GM23338 (cell line): ENCODE results near the gene PPFIA1. TPM values are rescaled to one million over a fixed set of nuclear protein-coding genes. Genes with fewer than 3 reads are reported as not detected.

Experiments
- ATAC-seq: fragments of 200-7000 bp; cut with Tn5 transposase; 3 replicates; pipeline ENCODE4 v1.9.1; 2020
- DNase-seq: peaks from one replicate; pipeline ENCODE4 v3.0.0-alpha.2; 2015; ENCODE audit warnings: low spot score
- H2AFZ ChIP-seq: fragments of 200-600 bp; sonication (generic); 2 replicates; pipeline ENCODE4 v1.8.0; 2016; ENCODE audit warnings: antibody characterized with exemption, mild to moderate bottlenecking, moderate library complexity
- H3F3A ChIP-seq: fragments of 200-600 bp; sonication (generic); replicated peaks from 2 replicates; pipeline ENCODE4 v1.8.0; 2017; ENCODE audit warnings: antibody characterized with exemption, mixed run types, low read depth
- H3K27ac ChIP-seq: fragments of 200-600 bp; sonication (generic); 2 replicates; pipeline ENCODE4 v1.6.1; 2016; ENCODE audit warnings: low read depth
- H3K27me3 ChIP-seq: fragments of 200-600 bp; sonication (generic); 2 replicates; pipeline ENCODE4 v1.8.0; 2016; ENCODE audit warnings: mild to moderate bottlenecking, mixed run types, moderate library complexity; ENCODE audit not compliant: insufficient read depth
- H3K36me3 ChIP-seq: fragments of 200-600 bp; sonication (generic); 2 replicates; pipeline ENCODE4 v1.8.0; 2016; ENCODE audit warnings: mild to moderate bottlenecking; ENCODE audit not compliant: insufficient read depth
- H3K4me1 ChIP-seq: fragments of 200-600 bp; sonication (generic); 2 replicates; pipeline ENCODE4 v1.8.0; 2016; ENCODE audit warnings: mild to moderate bottlenecking, moderate library complexity; ENCODE audit not compliant: insufficient read depth
- H3K4me2 ChIP-seq: fragments of 200-600 bp; sonication (generic); 2 replicates; pipeline ENCODE4 v1.7.1; 2017; ENCODE audit warnings: mixed run types
- H3K4me3 ChIP-seq: fragments of 200-600 bp; sonication (generic); 2 replicates; pipeline ENCODE4 v1.6.1; 2016; ENCODE audit warnings: mixed run types
- H3K79me2 ChIP-seq: fragments of 200-600 bp; sonication (generic); replicated peaks from 2 replicates; pipeline ENCODE4 v1.8.0; 2017; ENCODE audit warnings: mild to moderate bottlenecking; ENCODE audit not compliant: insufficient read depth
- H3K9me2 ChIP-seq: fragments of 200-600 bp; sonication (generic); 2 replicates; pipeline ENCODE4 v1.8.0; 2017; ENCODE audit not compliant: insufficient read depth
- H4K20me1 ChIP-seq: fragments of 200-600 bp; sonication (generic); replicated peaks from 2 replicates; pipeline ENCODE4 v1.8.0; 2017; ENCODE audit warnings: mild to moderate bottlenecking; ENCODE audit not compliant: insufficient read depth
- H3K27ac Mint-ChIP-seq: 2 replicates; pipeline ENCODE4 v1.8.0; 2020; ENCODE audit warnings: inconsistent platforms, mild to moderate bottlenecking, moderate library complexity, mixed read lengths
- H3K27me3 Mint-ChIP-seq: 3 replicates; pipeline ENCODE4 v1.8.0; 2022; ENCODE audit warnings: low read depth, mild to moderate bottlenecking, moderate library complexity, mixed read lengths, inconsistent platforms; ENCODE audit not compliant: insufficient read depth, poor library complexity
- H3K36me3 Mint-ChIP-seq: 3 replicates; pipeline ENCODE4 v1.8.0; 2021; ENCODE audit warnings: low read depth, mild to moderate bottlenecking, inconsistent platforms, moderate library complexity, mixed read lengths
- H3K4me1 Mint-ChIP-seq: 3 replicates; pipeline ENCODE4 v1.8.0; 2020; ENCODE audit warnings: mild to moderate bottlenecking, inconsistent platforms, mixed read lengths
- H3K4me3 Mint-ChIP-seq: 3 replicates; pipeline ENCODE4 v1.8.0; 2021; ENCODE audit warnings: moderate library complexity, mild to moderate bottlenecking, inconsistent platforms, mixed read lengths
- H3K9me3 Mint-ChIP-seq: 3 replicates; pipeline ENCODE4 v1.8.0; 2020; ENCODE audit warnings: moderate library complexity, mild to moderate bottlenecking, inconsistent platforms, mixed read lengths
- CREB1 ChIP-seq: fragments of 250-450 bp; sonication (Bioruptor Pico); IDR thresholded peaks from 2 replicates; pipeline ENCODE4 v1.5.0; 2020; ENCODE audit warnings: low read depth, mild to moderate bottlenecking, moderate library complexity
- CTCF ChIP-seq, 2 experiments: fragments of 200-600 bp in 1 of 2; sonication (generic) in 1 of 2; conservative IDR thresholded peaks; 2 replicates each; pipeline versions ENCODE4 v1.5.1 to v1.6.1; 2016 to 2017; ENCODE audit warnings: antibody characterized with exemption in 2 of 2, low read depth in 2 of 2, mild to moderate bottlenecking in 2 of 2, moderate library complexity in 1 of 2
- JUNB ChIP-seq: IDR thresholded peaks from one replicate; pipeline ENCODE4 v1.6.1; 2016; ENCODE audit warnings: antibody characterized with exemption; ENCODE audit not compliant: unreplicated experiment
- POLR2AphosphoS5 ChIP-seq: IDR thresholded peaks from 2 replicates; pipeline ENCODE4 v1.6.1; 2016; ENCODE audit warnings: antibody characterized with exemption, low read depth
- ZNF114 ChIP-seq: fragments of 250-450 bp; sonication (Bioruptor Pico); IDR thresholded peaks from 2 replicates; pipeline ENCODE4 v1.5.0; 2020; ENCODE audit warnings: mild to moderate bottlenecking, moderate library complexity
- polyA plus RNA-seq: library from polyadenylated mRNA; unstranded; fragments of >200 nt; fragmentation: Nextera tagmentation; extraction: Ambion mirVana; gene quantifications from 2 replicates; pipeline ENCODE4 v1.2.1, GENCODE V29; 2016
- total RNA-seq: library from RNA; depleted of rRNA; stranded (reverse); fragments of >200 nt; shearing (Covaris generic); gene quantifications from 2 replicates; pipeline ENCODE4 v1.2.3, GENCODE V29; 2014
- TF ChIP-seq, protein P1 (sequence below): IDR thresholded peaks from 2 replicates; pipeline ENCODE4 v1.6.1; 2016; ENCODE audit warnings: antibody characterized with exemption
- TF ChIP-seq, protein P2 (sequence below): fragments of 250-450 bp; sonication (Bioruptor Pico); IDR thresholded peaks from 2 replicates; pipeline ENCODE4 v1.5.0; 2020; ENCODE audit warnings: mild to moderate bottlenecking, moderate library complexity

PPFIA1 gene
- total and polyA plus RNA-seq, 2 experiments from 2014 or later = 41.7 to 62.0 TPM

- Histone ChIP-seq H3K79me2 (peaks cover 76% of the 10 kb centered on the region), H3K4me3 (no peak overlapping the region), H3K4me2 (no peak overlapping the region), H2AFZ (no peak overlapping the region), H3K27ac (no peak overlapping the region), H3K36me3 (0 out of 2 replicates have a peak, but pooled peaks cover 5% of the 10 kb centered on the region), H3F3A (no peaks in the 10 kb centered on the region), H4K20me1 (peaks cover 38% of the 10 kb centered on the region), H3K9me2 (no peaks in the 10 kb centered on the region), H3K4me1 (peaks cover 8% of the 10 kb centered on the region; the same call in 1 of the 2 replicates), H3K27me3 (no peaks in the 10 kb centered on the region)
- Mint-ChIP-seq H3K27me3 (peaks cover 2% of the 10 kb centered on the region), H3K9me3 (peaks cover 5% of the 10 kb centered on the region), H3K36me3 (peaks cover 52% of the 10 kb centered on the region), H3K4me3 (no peak overlapping the region), H3K4me1 (peaks cover 10% of the 10 kb centered on the region), H3K27ac (peak overlapping the region; percentile 65; the same call in 1 of the 2 replicates)
- no peak for ATAC-seq
- DNase-seq = no peak
- TF ChIP-seq POLR2AphosphoS5 = no peak
- TF ChIP-seq ZNF114 = no peak
- no peak for TF ChIP-seq CREB1 (CRISPR knock-in tag)
- TF ChIP-seq, protein P1, sequence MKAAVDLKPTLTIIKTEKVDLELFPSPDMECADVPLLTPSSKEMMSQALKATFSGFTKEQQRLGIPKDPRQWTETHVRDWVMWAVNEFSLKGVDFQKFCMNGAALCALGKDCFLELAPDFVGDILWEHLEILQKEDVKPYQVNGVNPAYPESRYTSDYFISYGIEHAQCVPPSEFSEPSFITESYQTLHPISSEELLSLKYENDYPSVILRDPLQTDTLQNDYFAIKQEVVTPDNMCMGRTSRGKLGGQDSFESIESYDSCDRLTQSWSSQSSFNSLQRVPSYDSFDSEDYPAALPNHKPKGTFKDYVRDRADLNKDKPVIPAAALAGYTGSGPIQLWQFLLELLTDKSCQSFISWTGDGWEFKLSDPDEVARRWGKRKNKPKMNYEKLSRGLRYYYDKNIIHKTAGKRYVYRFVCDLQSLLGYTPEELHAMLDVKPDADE = no peak
- TF ChIP-seq CTCF (conservative IDR thresholded peaks at IDR 0.05; ENCODE audit: low read depth in 2 of 2) = no peak
- TF ChIP-seq, protein P2, sequence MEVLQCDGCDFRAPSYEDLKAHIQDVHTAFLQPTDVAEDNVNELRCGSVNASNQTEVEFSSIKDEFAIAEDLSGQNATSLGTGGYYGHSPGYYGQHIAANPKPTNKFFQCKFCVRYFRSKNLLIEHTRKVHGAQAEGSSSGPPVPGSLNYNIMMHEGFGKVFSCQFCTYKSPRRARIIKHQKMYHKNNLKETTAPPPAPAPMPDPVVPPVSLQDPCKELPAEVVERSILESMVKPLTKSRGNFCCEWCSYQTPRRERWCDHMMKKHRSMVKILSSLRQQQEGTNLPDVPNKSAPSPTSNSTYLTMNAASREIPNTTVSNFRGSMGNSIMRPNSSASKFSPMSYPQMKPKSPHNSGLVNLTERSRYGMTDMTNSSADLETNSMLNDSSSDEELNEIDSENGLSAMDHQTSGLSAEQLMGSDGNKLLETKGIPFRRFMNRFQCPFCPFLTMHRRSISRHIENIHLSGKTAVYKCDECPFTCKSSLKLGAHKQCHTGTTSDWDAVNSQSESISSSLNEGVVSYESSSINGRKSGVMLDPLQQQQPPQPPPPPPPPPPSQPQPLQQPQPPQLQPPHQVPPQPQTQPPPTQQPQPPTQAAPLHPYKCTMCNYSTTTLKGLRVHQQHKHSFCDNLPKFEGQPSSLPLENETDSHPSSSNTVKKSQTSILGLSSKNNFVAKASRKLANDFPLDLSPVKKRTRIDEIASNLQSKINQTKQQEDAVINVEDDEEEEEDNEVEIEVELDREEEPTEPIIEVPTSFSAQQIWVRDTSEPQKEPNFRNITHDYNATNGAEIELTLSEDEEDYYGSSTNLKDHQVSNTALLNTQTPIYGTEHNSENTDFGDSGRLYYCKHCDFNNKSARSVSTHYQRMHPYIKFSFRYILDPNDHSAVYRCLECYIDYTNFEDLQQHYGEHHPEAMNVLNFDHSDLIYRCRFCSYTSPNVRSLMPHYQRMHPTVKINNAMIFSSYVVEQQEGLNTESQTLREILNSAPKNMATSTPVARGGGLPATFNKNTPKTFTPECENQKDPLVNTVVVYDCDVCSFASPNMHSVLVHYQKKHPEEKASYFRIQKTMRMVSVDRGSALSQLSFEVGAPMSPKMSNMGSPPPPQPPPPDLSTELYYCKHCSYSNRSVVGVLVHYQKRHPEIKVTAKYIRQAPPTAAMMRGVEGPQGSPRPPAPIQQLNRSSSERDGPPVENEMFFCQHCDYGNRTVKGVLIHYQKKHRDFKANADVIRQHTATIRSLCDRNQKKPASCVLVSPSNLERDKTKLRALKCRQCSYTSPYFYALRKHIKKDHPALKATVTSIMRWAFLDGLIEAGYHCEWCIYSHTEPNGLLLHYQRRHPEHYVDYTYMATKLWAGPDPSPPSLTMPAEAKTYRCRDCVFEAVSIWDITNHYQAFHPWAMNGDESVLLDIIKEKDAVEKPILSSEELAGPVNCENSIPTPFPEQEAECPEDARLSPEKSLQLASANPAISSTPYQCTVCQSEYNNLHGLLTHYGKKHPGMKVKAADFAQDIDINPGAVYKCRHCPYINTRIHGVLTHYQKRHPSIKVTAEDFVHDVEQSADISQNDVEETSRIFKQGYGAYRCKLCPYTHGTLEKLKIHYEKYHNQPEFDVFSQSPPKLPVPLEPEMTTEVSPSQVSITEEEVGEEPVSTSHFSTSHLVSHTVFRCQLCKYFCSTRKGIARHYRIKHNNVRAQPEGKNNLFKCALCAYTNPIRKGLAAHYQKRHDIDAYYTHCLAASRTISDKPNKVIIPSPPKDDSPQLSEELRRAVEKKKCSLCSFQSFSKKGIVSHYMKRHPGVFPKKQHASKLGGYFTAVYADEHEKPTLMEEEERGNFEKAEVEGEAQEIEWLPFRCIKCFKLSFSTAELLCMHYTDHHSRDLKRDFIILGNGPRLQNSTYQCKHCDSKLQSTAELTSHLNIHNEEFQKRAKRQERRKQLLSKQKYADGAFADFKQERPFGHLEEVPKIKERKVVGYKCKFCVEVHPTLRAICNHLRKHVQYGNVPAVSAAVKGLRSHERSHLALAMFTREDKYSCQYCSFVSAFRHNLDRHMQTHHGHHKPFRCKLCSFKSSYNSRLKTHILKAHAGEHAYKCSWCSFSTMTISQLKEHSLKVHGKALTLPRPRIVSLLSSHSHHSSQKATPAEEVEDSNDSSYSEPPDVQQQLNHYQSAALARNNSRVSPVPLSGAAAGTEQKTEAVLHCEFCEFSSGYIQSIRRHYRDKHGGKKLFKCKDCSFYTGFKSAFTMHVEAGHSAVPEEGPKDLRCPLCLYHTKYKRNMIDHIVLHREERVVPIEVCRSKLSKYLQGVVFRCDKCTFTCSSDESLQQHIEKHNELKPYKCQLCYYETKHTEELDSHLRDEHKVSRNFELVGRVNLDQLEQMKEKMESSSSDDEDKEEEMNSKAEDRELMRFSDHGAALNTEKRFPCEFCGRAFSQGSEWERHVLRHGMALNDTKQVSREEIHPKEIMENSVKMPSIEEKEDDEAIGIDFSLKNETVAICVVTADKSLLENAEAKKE (CRISPR knock-in tag) = no peak
- no peak for TF ChIP-seq JUNB
Observed at GRCh38 chr11:70299636-70300035, 29.1 kb downstream of the PPFIA1 start.
